Activated gamma-delta T cell (primary cell): Measurements from ENCODE around the gene FAM53B.

ENCODE experiments used
- DNase-seq: peaks from one replicate; lab custom pipeline; 2025; lab: John Stamatoyannopoulos, UW

Gene FAM53B

GRCh38 chr10:124728071-124728829 is 15.9 kb downstream of the FAM53B start:
- no peak for DNase-seq

- DNase-seq, result no peak
Measured at GRCh38 chr10:124727361-124727960, 16.7 kb downstream of the FAM53B start.

GRCh38 chr10:124725791-124726190 is 18.4 kb downstream of the FAM53B start:
- DNase-seq, result no peak

GRCh38 chr10:124725171-124725631 is 19.0 kb downstream of the FAM53B start:
- DNase-seq, result no peak

- no peak for DNase-seq
Measured at GRCh38 chr10:124724279-124725027, 19.7 kb downstream of the FAM53B start.

- no peak for DNase-seq
Measured at GRCh38 chr10:124723826-124724225, 20.4 kb downstream of the FAM53B start.

GRCh38 chr10:124722798-124723783 is 21.1 kb downstream of the FAM53B start:
- peak; percentile 21 for DNase-seq

GRCh38 chr10:124721330-124722045 is 22.7 kb downstream of the FAM53B start:
- DNase-seq, result no peak

- no peak for DNase-seq
Measured at GRCh38 chr10:124719213-124719851, 24.8 kb downstream of the FAM53B start.

- DNase-seq, result no peak
Measured at GRCh38 chr10:124717911-124718741, 26.1 kb downstream of the FAM53B start.

GRCh38 chr10:124717041-124717757 is 27.0 kb downstream of the FAM53B start:
- DNase-seq, result no peak

- DNase-seq, result no peak
Measured at GRCh38 chr10:124716369-124716768, 27.8 kb downstream of the FAM53B start.

- DNase-seq, result no peak
Measured at GRCh38 chr10:124715439-124715838, 28.7 kb downstream of the FAM53B start.

- no peak for DNase-seq
Measured at GRCh38 chr10:124713679-124714255, 30.4 kb downstream of the FAM53B start.

GRCh38 chr10:124712704-124713407 is 31.3 kb downstream of the FAM53B start:
- no peak for DNase-seq

- no peak for DNase-seq
Measured at GRCh38 chr10:124711145-124711544, 33.0 kb downstream of the FAM53B start.

GRCh38 chr10:124710266-124710881 is 33.8 kb downstream of the FAM53B start:
- no peak for DNase-seq
